ES-I3 (cell line): Measurements from ENCODE around the gene RUNX3.

Experiments used
- H3K36me3 ChIP-seq: 2 replicates; pipeline ENCODE4 v1.6.1; 2013; ENCODE audit warnings: mild to moderate bottlenecking, low read length, control low read depth, moderate library complexity; ENCODE audit not compliant: insufficient read depth
- H3K4me1 ChIP-seq: 2 replicates; pipeline ENCODE4 v1.6.1; 2013; ENCODE audit warnings: mild to moderate bottlenecking, control low read depth, low read length; ENCODE audit not compliant: insufficient read depth
- H3K9ac ChIP-seq: 2 replicates; pipeline ENCODE4 v1.6.1; 2013; ENCODE audit warnings: low read depth, mild to moderate bottlenecking, low read length, moderate library complexity
- H3K9me3 ChIP-seq: 2 replicates; pipeline ENCODE4 v1.6.1; 2013; ENCODE audit warnings: mild to moderate bottlenecking, low read length, moderate library complexity; ENCODE audit not compliant: control insufficient read depth, insufficient read depth

Gene RUNX3

GRCh38 chr1:24903011-24903461, 27.0 kb downstream of the RUNX3 start:
- Histone ChIP-seq H3K9ac (no peak overlapping the region), H3K4me1 (no peaks in the 10 kb centered on the region), H3K9me3 (no peaks in the 10 kb centered on the region), H3K36me3 (no peaks in the 10 kb centered on the region)

- Histone ChIP-seq H3K9me3 (no peaks in the 10 kb centered on the region), H3K4me1 (no peaks in the 10 kb centered on the region), H3K9ac (no peak overlapping the region), H3K36me3 (no peaks in the 10 kb centered on the region)
Observed at GRCh38 chr1:24902471-24902891, 27.6 kb downstream of the RUNX3 start.

GRCh38 chr1:24901791-24902470, 28.1 kb downstream of the RUNX3 start:
- H3K9me3 ChIP-seq, result no peaks in the 10 kb centered on the region
- no peaks in the 10 kb centered on the region for H3K4me1 ChIP-seq
- no peaks in the 10 kb centered on the region for H3K36me3 ChIP-seq
- no peak overlapping the region for H3K9ac ChIP-seq

GRCh38 chr1:24900985-24901781, 28.9 kb downstream of the RUNX3 start:
- Histone ChIP-seq H3K9ac (no peak overlapping the region), H3K36me3 (no peaks in the 10 kb centered on the region), H3K4me1 (no peaks in the 10 kb centered on the region), H3K9me3 (no peaks in the 10 kb centered on the region)

- Histone ChIP-seq H3K4me1 (no peaks in the 10 kb centered on the region), H3K9ac (no peak overlapping the region), H3K9me3 (no peaks in the 10 kb centered on the region), H3K36me3 (no peaks in the 10 kb centered on the region)
Observed at GRCh38 chr1:24900486-24900849, 29.6 kb downstream of the RUNX3 start.

GRCh38 chr1:24899581-24900485, 30.2 kb downstream of the RUNX3 start:
- no peaks in the 10 kb centered on the region for H3K9me3 ChIP-seq
- no peaks in the 10 kb centered on the region for H3K36me3 ChIP-seq
- H3K9ac ChIP-seq, result no peak overlapping the region
- H3K4me1 ChIP-seq, result no peaks in the 10 kb centered on the region

GRCh38 chr1:24898909-24899439, 31.1 kb downstream of the RUNX3 start:
- no peaks in the 10 kb centered on the region for H3K36me3 ChIP-seq
- H3K9me3 ChIP-seq, result no peaks in the 10 kb centered on the region
- H3K9ac ChIP-seq, result no peak overlapping the region
- H3K4me1 ChIP-seq, result no peaks in the 10 kb centered on the region

- no peaks in the 10 kb centered on the region for H3K4me1 ChIP-seq
- H3K9ac ChIP-seq, result no peak overlapping the region
- no peaks in the 10 kb centered on the region for H3K36me3 ChIP-seq
Observed at GRCh38 chr1:24898152-24898908, 31.7 kb downstream of the RUNX3 start.

GRCh38 chr1:24897263-24898151, 32.6 kb downstream of the RUNX3 start:
- Histone ChIP-seq H3K9ac (no peak overlapping the region), H3K9me3 (no peaks in the 10 kb centered on the region; the same call in none of the 2 replicates)

More at GRCh38 chr1:24898152-24898908, 31.7 kb downstream of the RUNX3 start:
- H3K9me3 ChIP-seq, result no peaks in the 10 kb centered on the region

GRCh38 chr1:24896596-24897262, 33.3 kb downstream of the RUNX3 start:
- H3K4me1 ChIP-seq, result no peaks in the 10 kb centered on the region
- no peaks in the 10 kb centered on the region for H3K36me3 ChIP-seq
- no peaks in the 10 kb centered on the region; the same call in none of the 2 replicates for H3K9me3 ChIP-seq

More at GRCh38 chr1:24897263-24898151, 32.6 kb downstream of the RUNX3 start:
- H3K4me1 ChIP-seq, result no peaks in the 10 kb centered on the region
- no peaks in the 10 kb centered on the region for H3K36me3 ChIP-seq

GRCh38 chr1:24896176-24896575, 33.9 kb downstream of the RUNX3 start:
- H3K36me3 ChIP-seq, result no peaks in the 10 kb centered on the region
- H3K4me1 ChIP-seq, result no peaks in the 10 kb centered on the region
- no peak overlapping the region for H3K9ac ChIP-seq
- H3K9me3 ChIP-seq, result no peaks in the 10 kb centered on the region; the same call in none of the 2 replicates

More at GRCh38 chr1:24896596-24897262, 33.3 kb downstream of the RUNX3 start:
- no peak overlapping the region for H3K9ac ChIP-seq

GRCh38 chr1:24895511-24895910, 34.6 kb downstream of the RUNX3 start:
- H3K9me3 ChIP-seq, result no peaks in the 10 kb centered on the region; the same call in none of the 2 replicates
- H3K36me3 ChIP-seq, result no peaks in the 10 kb centered on the region
- no peak overlapping the region for H3K9ac ChIP-seq
- no peaks in the 10 kb centered on the region for H3K4me1 ChIP-seq
